Body of pancreas (tissue), 4 donors: ENCODE data around the gene SREBF2. TPM values are rescaled to one million over a fixed set of nuclear protein-coding genes. Genes with fewer than 3 reads are reported as not detected.
"Not testable (repeated sequence)": the region's sequence is repeated elsewhere in the genome, so short reads cannot be mapped to it uniquely, and the experiment has no call there.

Source experiments
- ATAC-seq: fragments of 150-250 bp; one replicate; pipeline ENCODE4 v1.9.1; 2016
- DNase-seq, 4 donors: peaks; one replicate each; pipeline ENCODE4 v3.0.0-alpha.2; 2019
- H3K27ac ChIP-seq, 4 donors: fragments of 200-600 bp; sonication (generic); 1 replicate in 3 of 4; 2 replicates in 1 of 4; pipeline versions ENCODE4 v1.5.1 to v1.6.1; 2016 to 2019; ENCODE audit warnings: mild to moderate bottlenecking in 1 of 4, mixed read lengths in 1 of 4, moderate library complexity in 1 of 4
- H3K27me3 ChIP-seq, 2 donors: fragments of 200-600 bp; sonication (generic); one replicate each; pipeline ENCODE4 v1.6.0; 2016; ENCODE audit warnings: mild to moderate bottlenecking in 1 of 2
- H3K36me3 ChIP-seq, 2 donors: fragments of 200-600 bp; sonication (generic); replicated peaks in 1 of 2; 2 replicates each; pipeline ENCODE4 v1.5.1; 2016; ENCODE audit warnings: low read depth in 2 of 2; ENCODE audit not compliant: insufficient read depth in 1 of 2
- H3K4me1 ChIP-seq: fragments of 200-600 bp; sonication (generic); one replicate; pipeline ENCODE4 v1.6.0; 2016
- H3K4me3 ChIP-seq, 2 donors: fragments of 200-600 bp; sonication (generic); 1 replicate in 1 of 2; 2 replicates in 1 of 2; pipeline ENCODE4 v1.5.1; 2016 to 2019
- H3K9me3 ChIP-seq, 3 donors: fragments of 200-600 bp; sonication (generic); 1 replicate in 2 of 3; 2 replicates in 1 of 3; pipeline ENCODE4 v1.5.1; 2016
- CTCF ChIP-seq, 7 experiments: fragments of 450-650 bp in 4 of 7; fragments of 200-600 bp in 3 of 7; sonication (generic) in 3 of 7; IDR thresholded peaks; one replicate each; pipeline ENCODE4 v1.5.1; 2016 to 2019; ENCODE audit warnings: antibody characterized with exemption in 7 of 7
- POLR2A ChIP-seq, 3 donors: fragments of 450-650 bp; IDR thresholded peaks; one replicate each; pipeline ENCODE4 v1.6.1; 2016; ENCODE audit warnings: antibody characterized with exemption in 3 of 3, mild to moderate bottlenecking in 2 of 3
- WGBS, 2 donors: methylation state at CpG; one replicate each; pipeline ENCODE4 v1.1.5; 2017; 5-methylcytosine and 5-hydroxymethylcytosine counted together
- intact Hi-C: fragments of 100-400 bp; cut with DNase I; formaldehyde crosslinking; loops from one replicate; pipeline ENCODE4 v1.15.1; 2023
- total RNA-seq, 2 donors: library from RNA; depleted of rRNA; stranded (reverse); fragments of >200 nt; gene quantifications; one replicate each; pipeline ENCODE4 v1.1.0, GENCODE V29; 2016

Gene SREBF2
- total RNA-seq, 2 donors from 2014 or later, result 40.2 to 68.6 TPM

GRCh38 chr22:41946629-41947423, 113.9 kb downstream of the SREBF2 start, which contains the start of gene CENPM:
Gene CENPM (minus strand): TSS chr22:41947152. CDS start chr22:41947076, 76 bp downstream.
- 1 to 2% methylated on average over 23 to 55 of the region's 56 CpGs for WGBS, 2 donors
- intact Hi-C loops, result loop anchor here (10.0 kb wide), 1 partner anchor 242 kb away; no protein-coding TSS in a partner anchor

GRCh38 chr22:41947424-41948080, 114.6 kb downstream of the SREBF2 start:
- no peak for ATAC-seq
- no peak for DNase-seq
- Histone ChIP-seq H3K4me1 (peaks cover 15% of the 10 kb centered on the region), H3K9me3 (no peaks in the 10 kb centered on the region), H3K27ac (no peak overlapping the region), H3K4me3 (no peak overlapping the region), H3K27me3 (no peaks in the 10 kb centered on the region), H3K36me3 (no peaks in the 10 kb centered on the region)
- TF ChIP-seq CTCF (IDR thresholded peaks at IDR 0.05) (no peak), POLR2A (IDR thresholded peaks at IDR 0.05) (no peak)
- intact Hi-C loops, result loop anchor here (10.0 kb wide), 1 partner anchor 243 kb away; no protein-coding TSS in a partner anchor
- WGBS, 2 donors, result 65 to 66% methylated on average over 19 to 20 of the region's 21 CpGs

More at GRCh38 chr22:41946629-41947423, 113.9 kb downstream of the SREBF2 start, which contains the start of gene CENPM:
- peak within 1 kb of the TSS in 3 of 4 donors; percentile 45 to 58 (median 51) for H3K27ac ChIP-seq
- H3K36me3 ChIP-seq, result no peaks in the 10 kb centered on the region
- DNase-seq, result peak; percentile 90 to 94 (median 92)
- H3K4me3 ChIP-seq, result peak within 1 kb of the TSS; percentile 24 to 34
- no peaks in the 10 kb centered on the region for H3K9me3 ChIP-seq
- ATAC-seq, result peak; percentile 98
- no peaks in the 10 kb centered on the region for H3K27me3 ChIP-seq
- H3K4me1 ChIP-seq, result peaks cover 15% of the 10 kb centered on the region
- TF ChIP-seq POLR2A (IDR thresholded peaks at IDR 0.05) (no peak), CTCF (IDR thresholded peaks at IDR 0.05) (peak in 4 of 7 experiments; percentile 7 to 29 (median 14))

- Histone ChIP-seq H3K27me3 (no peaks in the 10 kb centered on the region), H3K36me3 (no peaks in the 10 kb centered on the region), H3K4me1 (peaks cover 15% of the 10 kb centered on the region), H3K9me3 (no peaks in the 10 kb centered on the region), H3K4me3 (no peak overlapping the region), H3K27ac (no peak overlapping the region)
- no peak for TF ChIP-seq POLR2A (IDR thresholded peaks at IDR 0.05)
- TF ChIP-seq CTCF (IDR thresholded peaks at IDR 0.05), result no peak
- DNase-seq (no peak), ATAC-seq (no peak)
- intact Hi-C loops, result loop anchor here (10.0 kb wide), 1 partner anchor 243 kb away; no protein-coding TSS in a partner anchor
- WGBS, 2 donors, result 73 to 81% methylated on average over 2 of the region's 2 CpGs
Measured at GRCh38 chr22:41948142-41948541, 115.2 kb downstream of the SREBF2 start.

- 82 to 91% methylated on average over 8 of the region's 8 CpGs for WGBS, 2 donors
- H3K36me3 ChIP-seq, H3K4me3 ChIP-seq, DNase-seq, H3K27me3 ChIP-seq, H3K27ac ChIP-seq, ATAC-seq, H3K9me3 ChIP-seq: not testable (repeated sequence)
- intact Hi-C loops, result loop anchor here (10.0 kb wide), 1 partner anchor 244 kb away; no protein-coding TSS in a partner anchor
- H3K4me1 ChIP-seq, result peaks cover 15% of the 10 kb centered on the region
Measured at GRCh38 chr22:41948928-41949296, 116.0 kb downstream of the SREBF2 start.
